ENCODE results near the gene CHRNE. TPM values are rescaled to one million over a fixed set of nuclear protein-coding genes. Genes with fewer than 3 reads are reported as not detected.

The CHRNE gene
- polyA plus RNA-seq, 1 donor (not counting 4 experiments of a cell fraction or from before 2014, with no cell fraction given) = 0.04 TPM

DNA sequence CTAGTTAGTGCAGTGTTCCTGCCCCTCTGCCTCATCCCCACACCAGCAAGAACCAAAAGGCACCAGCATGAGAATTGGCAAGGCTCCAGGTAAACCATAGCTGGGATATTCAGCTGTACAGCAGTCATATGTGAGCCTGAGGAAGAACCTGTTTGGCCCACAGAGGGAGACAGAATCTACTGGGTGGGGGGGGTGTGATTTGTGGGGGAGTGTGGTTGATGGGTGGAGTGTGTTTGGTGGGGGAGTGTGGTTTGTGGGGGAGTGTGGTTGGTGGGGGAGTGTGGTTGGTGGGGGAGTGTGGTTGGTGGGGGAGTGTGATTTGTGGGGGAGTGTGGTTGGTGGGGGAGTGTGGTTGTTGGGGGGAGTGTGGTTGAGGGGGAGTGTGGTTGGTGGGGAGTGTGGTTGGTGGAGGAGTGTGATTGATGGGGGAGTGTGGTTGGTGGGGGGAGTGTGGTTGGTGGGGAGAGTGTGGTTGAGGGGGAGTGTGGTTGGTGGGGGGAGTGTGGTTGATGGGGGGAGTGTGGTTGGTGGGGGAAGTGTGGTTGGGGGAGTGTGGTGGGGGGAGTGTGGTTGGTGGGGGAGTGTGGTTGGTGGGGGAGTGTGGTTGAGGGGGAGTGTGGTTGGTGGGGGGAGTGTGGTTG is 50.2 kb downstream of the CHRNE start:
- no peak overlapping the region for H2AFZ ChIP-seq (ENCODE audit: control insufficient read depth, low read length)
- no peaks in the 10 kb centered on the region for H3K27me3 ChIP-seq (ENCODE audit: control insufficient read depth, extremely low read depth, insufficient read depth, low read length)
- no peaks in the 10 kb centered on the region for H4K20me1 ChIP-seq (ENCODE audit: control insufficient read depth, extremely low read depth, insufficient read depth, low read length)
- peaks cover 45% of the 10 kb centered on the region for H3K79me2 ChIP-seq (ENCODE audit: control insufficient read depth, insufficient read depth, low read length)
- peaks cover 1 to 9% of the 10 kb centered on the region in 2 experiments for H3K36me3 ChIP-seq (ENCODE audit: control insufficient read depth in 2 of 2, extremely low read depth in 1 of 2, insufficient read depth in 2 of 2, low read length in 2 of 2)
- H3K4me1 ChIP-seq (ENCODE audit: control insufficient read depth, extremely low read depth, insufficient read depth, low read length) = peaks cover 83% of the 10 kb centered on the region
- H3K4me2 ChIP-seq (ENCODE audit: control insufficient read depth, extremely low read depth, insufficient read depth, low read depth, low read length) = peak overlapping the region; percentile 67
- no peak for TF ChIP-seq EZH2 (IDR thresholded peaks at IDR 0.05; ENCODE audit: low read length)
- TF ChIP-seq, protein P1, sequence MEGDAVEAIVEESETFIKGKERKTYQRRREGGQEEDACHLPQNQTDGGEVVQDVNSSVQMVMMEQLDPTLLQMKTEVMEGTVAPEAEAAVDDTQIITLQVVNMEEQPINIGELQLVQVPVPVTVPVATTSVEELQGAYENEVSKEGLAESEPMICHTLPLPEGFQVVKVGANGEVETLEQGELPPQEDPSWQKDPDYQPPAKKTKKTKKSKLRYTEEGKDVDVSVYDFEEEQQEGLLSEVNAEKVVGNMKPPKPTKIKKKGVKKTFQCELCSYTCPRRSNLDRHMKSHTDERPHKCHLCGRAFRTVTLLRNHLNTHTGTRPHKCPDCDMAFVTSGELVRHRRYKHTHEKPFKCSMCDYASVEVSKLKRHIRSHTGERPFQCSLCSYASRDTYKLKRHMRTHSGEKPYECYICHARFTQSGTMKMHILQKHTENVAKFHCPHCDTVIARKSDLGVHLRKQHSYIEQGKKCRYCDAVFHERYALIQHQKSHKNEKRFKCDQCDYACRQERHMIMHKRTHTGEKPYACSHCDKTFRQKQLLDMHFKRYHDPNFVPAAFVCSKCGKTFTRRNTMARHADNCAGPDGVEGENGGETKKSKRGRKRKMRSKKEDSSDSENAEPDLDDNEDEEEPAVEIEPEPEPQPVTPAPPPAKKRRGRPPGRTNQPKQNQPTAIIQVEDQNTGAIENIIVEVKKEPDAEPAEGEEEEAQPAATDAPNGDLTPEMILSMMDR (optimal IDR thresholded peaks at IDR 0.05 in 1 of 3, IDR thresholded peaks at IDR 0.05 in 1 of 3, conservative IDR thresholded peaks at IDR 0.05 in 1 of 3; ENCODE audit: extremely low read depth in 1 of 3, insufficient read depth in 2 of 3, low read length in 3 of 3) = peak in 1 of 3 experiments; percentile 40
- DNase-seq (ENCODE audit: low read depth, low spot score) = no peak
- no peak overlapping the region for H3K4me3 ChIP-seq (ENCODE audit: control insufficient read depth in 2 of 3, extremely low read depth in 1 of 3, insufficient read depth in 2 of 3, low read depth in 1 of 3, low read length in 3 of 3)
- dilution Hi-C loops (cut with MboI; ENCODE audit: extremely low pct_ligation_motif_present, low sequenced_read_pairs) = no loop called here
- peak overlapping the region; percentile 35 for H3K9ac ChIP-seq (ENCODE audit: control insufficient read depth, extremely low read depth, insufficient read depth, low read length)
- peak overlapping the region; percentile 96 for H3K27ac ChIP-seq (ENCODE audit: control insufficient read depth, insufficient read depth, low read length)
- H3K9me3 ChIP-seq (ENCODE audit: control insufficient read depth, low read depth, low read length) = no peaks in the 10 kb centered on the region
- H3K9me1 ChIP-seq (ENCODE audit: control insufficient read depth, extremely low read depth, insufficient read depth, low read length) = peaks cover 2% of the 10 kb centered on the region
- peak; percentile 92 for FAIRE-seq

DNA sequence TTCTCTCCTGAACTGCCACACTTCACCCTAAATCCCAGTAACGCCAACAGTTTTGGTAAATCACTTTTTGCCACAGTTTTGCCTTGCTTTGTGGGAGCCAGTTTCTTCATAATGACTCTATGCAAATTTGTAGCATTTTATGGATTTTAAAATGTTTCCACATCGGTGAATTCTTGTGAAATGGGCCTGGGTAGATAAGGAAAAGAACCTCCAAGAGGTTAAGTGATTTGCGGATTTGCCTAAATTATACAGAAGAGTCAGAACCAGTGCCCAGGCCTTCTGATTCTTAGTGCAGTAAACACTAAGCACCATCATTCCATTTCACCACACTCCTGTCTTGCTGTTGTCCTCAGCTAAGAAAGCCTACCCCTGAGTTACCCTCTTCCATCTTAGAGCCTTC is 51.8 kb downstream of the CHRNE start:
- dilution Hi-C loops (cut with MboI; ENCODE audit: extremely low pct_ligation_motif_present, low sequenced_read_pairs) = no loop called here
- H3K36me3 ChIP-seq (ENCODE audit: control insufficient read depth in 2 of 2, extremely low read depth in 1 of 2, insufficient read depth in 2 of 2, low read length in 2 of 2) = peaks cover 5 to 17% of the 10 kb centered on the region in 2 experiments
- no peaks in the 10 kb centered on the region for H3K27me3 ChIP-seq (ENCODE audit: control insufficient read depth, extremely low read depth, insufficient read depth, low read length)
- peak overlapping the region; percentile 60 for H3K9ac ChIP-seq (ENCODE audit: control insufficient read depth, extremely low read depth, insufficient read depth, low read length)
- peaks cover 2% of the 10 kb centered on the region for H3K9me1 ChIP-seq (ENCODE audit: control insufficient read depth, extremely low read depth, insufficient read depth, low read length)
- H3K27ac ChIP-seq (ENCODE audit: control insufficient read depth, insufficient read depth, low read length) = peak overlapping the region; percentile 94
- peaks cover 77% of the 10 kb centered on the region for H3K4me1 ChIP-seq (ENCODE audit: control insufficient read depth, extremely low read depth, insufficient read depth, low read length)
- H3K9me3 ChIP-seq (ENCODE audit: control insufficient read depth, low read depth, low read length) = no peaks in the 10 kb centered on the region
- peaks cover 46% of the 10 kb centered on the region for H3K79me2 ChIP-seq (ENCODE audit: control insufficient read depth, insufficient read depth, low read length)
- no peak for DNase-seq (ENCODE audit: low read depth, low spot score)
- FAIRE-seq = no peak
- peak overlapping the region in 1 of 3 experiments; percentile 49 for H3K4me3 ChIP-seq (ENCODE audit: control insufficient read depth in 2 of 3, extremely low read depth in 1 of 3, insufficient read depth in 2 of 3, low read depth in 1 of 3, low read length in 3 of 3)
- TF ChIP-seq EZH2 (IDR thresholded peaks at IDR 0.05; ENCODE audit: low read length) = no peak
- TF ChIP-seq, protein P1 (optimal IDR thresholded peaks at IDR 0.05 in 1 of 3, IDR thresholded peaks at IDR 0.05 in 1 of 3, conservative IDR thresholded peaks at IDR 0.05 in 1 of 3; ENCODE audit: extremely low read depth in 1 of 3, insufficient read depth in 2 of 3, low read length in 3 of 3) = no peak
- no peak overlapping the region for H2AFZ ChIP-seq (ENCODE audit: control insufficient read depth, low read length)
- no peaks in the 10 kb centered on the region for H4K20me1 ChIP-seq (ENCODE audit: control insufficient read depth, extremely low read depth, insufficient read depth, low read length)
- peak overlapping the region; percentile 85 for H3K4me2 ChIP-seq (ENCODE audit: control insufficient read depth, extremely low read depth, insufficient read depth, low read depth, low read length)

All from keratinocyte (primary cell).